Loucy (cell line): ENCODE measurements around the gene BOC.

Experiments
- H2AFZ ChIP-seq: fragments of 200-600 bp; sonication (generic); 2 replicates; pipeline ENCODE4 v1.6.0; 2016; ENCODE audit warnings: antibody characterized with exemption, mild to moderate bottlenecking, low read length, moderate library complexity
- H3F3A ChIP-seq: fragments of 200-600 bp; 2 replicates; pipeline ENCODE4 v1.6.0; 2016; ENCODE audit warnings: antibody characterized with exemption, low read depth, mild to moderate bottlenecking
- H3K27me3 ChIP-seq: fragments of 200-600 bp; sonication (generic); 2 replicates; pipeline ENCODE4 v1.6.1; 2014; ENCODE audit warnings: low read length, mild to moderate bottlenecking; ENCODE audit not compliant: insufficient read depth, poor library complexity, severe bottlenecking
- H3K36me3 ChIP-seq: fragments of 200-600 bp; sonication (generic); 2 replicates; pipeline ENCODE4 v1.6.1; 2016; ENCODE audit warnings: low read length; ENCODE audit not compliant: insufficient read depth
- H3K4me1 ChIP-seq: fragments of 200-600 bp; sonication (generic); 2 replicates; pipeline ENCODE4 v1.5.1; 2014; ENCODE audit warnings: low read length, mild to moderate bottlenecking; ENCODE audit not compliant: insufficient read depth, poor library complexity, severe bottlenecking
- H3K4me2 ChIP-seq: fragments of 200-600 bp; sonication (generic); 2 replicates; pipeline ENCODE4 v1.6.0; 2014; ENCODE audit warnings: antibody characterized with exemption, low read length, low read depth, mild to moderate bottlenecking; ENCODE audit not compliant: poor library complexity, severe bottlenecking
- H3K4me3 ChIP-seq: fragments of 200-600 bp; sonication (generic); 2 replicates; pipeline ENCODE4 v1.5.1; 2014; ENCODE audit warnings: low read length, mild to moderate bottlenecking, mixed read lengths; ENCODE audit not compliant: poor library complexity, severe bottlenecking
- H3K79me2 ChIP-seq: fragments of 200-600 bp; sonication (generic); 2 replicates; pipeline ENCODE4 v1.6.1; 2014; ENCODE audit warnings: low read length; ENCODE audit not compliant: insufficient read depth
- H3K9ac ChIP-seq: fragments of 200-600 bp; sonication (generic); 2 replicates; pipeline ENCODE4 v1.6.0; 2014; ENCODE audit warnings: mild to moderate bottlenecking, low read depth, low read length, moderate library complexity; ENCODE audit not compliant: poor library complexity, severe bottlenecking
- H3K9me2 ChIP-seq: fragments of 200-600 bp; sonication (generic); replicated peaks from 2 replicates; pipeline ENCODE4 v1.6.1; 2016; ENCODE audit warnings: low read depth, low read length, mixed read lengths
- H3K9me3 ChIP-seq: fragments of 200-600 bp; sonication (generic); 2 replicates; pipeline ENCODE4 v1.6.1; 2014; ENCODE audit warnings: mild to moderate bottlenecking, antibody characterized with exemption, low read length, low read depth; ENCODE audit not compliant: insufficient read depth
- H4K20me1 ChIP-seq: fragments of 200-600 bp; sonication (generic); 2 replicates; pipeline ENCODE4 v1.6.0; 2014; ENCODE audit warnings: antibody characterized with exemption, low read length, mild to moderate bottlenecking; ENCODE audit not compliant: insufficient read depth, poor library complexity, severe bottlenecking
- CTCF ChIP-seq: fragments of 200-600 bp; sonication (generic); conservative IDR thresholded peaks from 2 replicates; pipeline ENCODE4 v1.5.1; 2014; ENCODE audit warnings: mild to moderate bottlenecking, antibody characterized with exemption, low read length
- EZH2phosphoT487 ChIP-seq: fragments of 200-600 bp; IDR thresholded peaks from 2 replicates; pipeline ENCODE4 v1.6.1; 2018; ENCODE audit warnings: antibody characterized with exemption, mild to moderate bottlenecking, moderate library complexity, borderline replicate concordance

The BOC gene

GRCh38 chr3:113293348-113293747 lies 82.0 kb downstream of the BOC start:
- no peaks in the 10 kb centered on the region for H3K79me2 ChIP-seq
- no peak overlapping the region for H3K9ac ChIP-seq
- no peaks in the 10 kb centered on the region for H3K9me3 ChIP-seq
- no peak overlapping the region for H3K4me2 ChIP-seq
- no peaks in the 10 kb centered on the region for H3K27me3 ChIP-seq
- H3K4me1 ChIP-seq, result no peaks in the 10 kb centered on the region
- no peaks in the 10 kb centered on the region for H3F3A ChIP-seq
- H3K9me2 ChIP-seq, result no peaks in the 10 kb centered on the region
- no peak overlapping the region for H3K4me3 ChIP-seq
- no peaks in the 10 kb centered on the region for H4K20me1 ChIP-seq
- H2AFZ ChIP-seq, result no peak overlapping the region
- TF ChIP-seq CTCF (no peak), EZH2phosphoT487 (no peak)
- no peaks in the 10 kb centered on the region for H3K36me3 ChIP-seq

- H3K4me2 ChIP-seq, result no peak overlapping the region
- H3K36me3 ChIP-seq, result no peaks in the 10 kb centered on the region
- TF ChIP-seq CTCF (no peak), EZH2phosphoT487 (no peak)
- H3K9me2 ChIP-seq, result no peaks in the 10 kb centered on the region
- no peaks in the 10 kb centered on the region for H4K20me1 ChIP-seq
- H3K4me1 ChIP-seq, result no peaks in the 10 kb centered on the region
- no peaks in the 10 kb centered on the region for H3K9me3 ChIP-seq
- H3K79me2 ChIP-seq, result no peaks in the 10 kb centered on the region
- H3K4me3 ChIP-seq, result no peak overlapping the region
- no peak overlapping the region for H3K9ac ChIP-seq
- no peak overlapping the region for H2AFZ ChIP-seq
- H3K27me3 ChIP-seq, result no peaks in the 10 kb centered on the region
- H3F3A ChIP-seq, result no peaks in the 10 kb centered on the region
These were observed 84.1 kb downstream of the BOC start for GRCh38 chr3:113295463-113295862.

- Histone ChIP-seq H3K9me3 (no peaks in the 10 kb centered on the region), H3K4me3 (no peak overlapping the region), H3K9ac (no peak overlapping the region), H3K4me2 (no peak overlapping the region), H3K9me2 (0 out of 2 replicates have a peak, but pooled peaks cover 4% of the 10 kb centered on the region), H3K27me3 (no peaks in the 10 kb centered on the region), H4K20me1 (no peaks in the 10 kb centered on the region), H3K4me1 (no peaks in the 10 kb centered on the region), H3K36me3 (no peaks in the 10 kb centered on the region), H2AFZ (no peak overlapping the region), H3F3A (no peaks in the 10 kb centered on the region), H3K79me2 (no peaks in the 10 kb centered on the region)
- no peak for TF ChIP-seq CTCF
- TF ChIP-seq EZH2phosphoT487, result no peak
These were observed 85.9 kb downstream of the BOC start for GRCh38 chr3:113297287-113297686.
